Activated CD8-positive, alpha-beta memory T cell treated with anti-CD3 and anti-CD28 coated beads for 4 hours (primary cell): Measurements from ENCODE around the gene CPPED1.

ENCODE experiments used
- DNase-seq, 2 donors: peaks; one replicate each; pipeline ENCODE4 v3.0.0-alpha.2; 2020; ENCODE audit warnings: low read depth in 2 of 2

CPPED1 gene

DNA sequence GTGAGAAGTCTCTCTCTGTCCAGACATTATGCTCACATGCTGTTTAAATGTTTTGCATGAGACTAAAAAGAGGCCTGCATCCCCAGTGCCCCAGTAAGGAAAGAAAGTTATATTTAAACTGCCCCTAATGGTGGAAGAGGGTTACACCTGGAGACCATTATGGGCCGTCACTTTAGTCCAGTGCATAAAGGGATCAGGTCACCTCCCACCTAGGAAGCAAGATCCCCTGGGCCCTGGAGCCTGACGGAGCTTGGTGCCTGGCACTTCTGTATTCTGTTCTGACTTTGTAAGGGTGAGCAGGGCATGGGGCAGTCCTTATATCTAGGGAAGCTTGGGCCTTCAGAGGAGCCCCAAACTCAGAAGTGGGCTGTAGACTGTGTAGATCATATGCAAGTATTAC is 67.9 kb downstream of the CPPED1 start:
- no peak for DNase-seq

DNA sequence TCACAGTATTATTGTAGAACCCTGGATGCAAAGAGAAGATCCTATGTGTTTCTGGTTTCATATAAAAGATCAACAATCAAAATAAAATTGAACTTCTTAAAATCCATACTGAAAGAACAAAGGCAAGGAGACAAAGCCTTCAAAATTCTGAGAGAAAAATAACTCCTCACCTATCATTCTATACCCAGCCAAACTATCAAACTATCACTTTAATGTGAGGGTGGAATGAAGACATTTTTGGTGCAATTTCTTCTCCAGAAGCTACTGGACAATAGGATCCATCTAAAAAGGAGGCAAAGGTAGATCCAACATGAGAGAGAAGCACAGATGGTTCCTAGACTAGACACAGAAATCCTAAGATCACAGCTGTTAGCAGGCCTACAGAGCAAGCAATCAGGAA is 71.1 kb downstream of the CPPED1 start:
- no peak for DNase-seq

DNA sequence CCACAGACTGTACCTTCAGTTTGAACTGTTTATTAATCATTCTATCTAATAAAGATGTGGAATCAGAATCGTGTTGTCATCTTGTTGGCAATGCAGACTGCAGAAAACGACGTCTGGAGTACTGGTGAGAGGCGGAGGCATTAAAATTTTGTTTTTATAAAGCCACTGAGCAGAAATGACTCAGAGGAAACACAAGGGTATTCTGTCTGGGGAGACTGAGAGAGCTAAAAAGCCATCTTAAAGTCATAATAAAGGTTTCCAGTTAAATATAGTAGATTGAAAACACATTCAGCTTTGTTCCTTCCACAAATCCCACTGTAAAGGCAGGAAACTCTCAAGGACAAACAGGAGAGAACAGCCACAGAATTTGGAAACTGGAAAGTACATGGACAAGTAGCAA is 74.2 kb downstream of the CPPED1 start:
- no peak for DNase-seq

DNA sequence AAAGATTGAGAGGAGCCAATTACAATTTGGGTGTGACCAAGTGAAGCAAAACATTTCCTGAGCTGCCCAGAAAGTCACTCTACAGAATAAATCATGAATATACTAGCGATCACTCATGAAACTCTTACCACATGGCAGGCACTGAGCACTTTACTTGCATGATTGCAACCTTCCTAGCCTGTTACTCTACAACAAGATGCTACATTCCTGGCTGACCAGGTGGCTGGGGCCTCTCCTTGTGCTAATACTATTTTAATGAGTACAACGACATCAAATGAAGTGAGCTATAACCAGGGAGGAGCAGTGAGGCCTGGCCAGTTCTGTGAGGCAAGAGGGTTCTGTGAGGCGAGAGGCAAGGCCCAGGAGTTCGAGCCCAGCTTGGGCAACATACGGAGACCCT is 75.2 kb downstream of the CPPED1 start:
- DNase-seq: no peak

DNA sequence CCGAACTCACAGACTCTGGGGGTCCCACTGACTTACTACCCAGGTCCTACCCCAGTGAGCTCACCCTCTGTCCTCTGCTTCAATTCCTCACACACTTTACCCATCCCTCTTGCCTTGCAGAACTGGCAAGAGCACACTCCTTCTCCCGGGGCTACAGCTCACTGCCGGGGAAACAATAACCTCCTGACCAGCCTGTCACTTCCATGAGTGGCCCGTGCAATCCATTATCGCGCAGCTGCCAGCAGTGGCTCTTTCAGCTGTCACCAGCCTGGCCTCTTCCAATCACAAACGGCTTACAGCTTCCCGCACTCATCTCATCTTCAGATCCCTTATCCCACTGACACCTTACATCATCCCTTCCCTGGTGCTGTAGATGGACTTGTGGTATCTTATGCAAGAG is 79.5 kb downstream of the CPPED1 start:
- DNase-seq: no peak

DNA sequence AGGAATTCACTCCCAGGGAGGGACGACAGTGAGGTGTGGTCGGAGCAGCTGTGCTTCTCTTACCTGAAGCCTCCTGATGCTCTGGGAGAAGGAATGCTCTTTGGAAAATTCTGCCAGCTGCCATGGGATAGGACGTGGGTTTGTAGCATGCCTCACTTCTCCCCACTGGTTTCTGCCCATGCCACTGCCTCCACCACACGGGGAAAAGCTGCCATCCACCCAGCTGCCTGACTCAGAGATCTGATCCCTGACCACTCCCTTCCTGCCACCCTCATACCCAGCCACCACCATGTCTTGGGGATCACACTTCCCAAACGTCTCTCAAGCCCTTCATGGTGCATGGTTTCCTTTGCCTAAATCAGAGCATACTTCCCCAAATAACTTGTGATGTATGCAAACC is 80.0 kb downstream of the CPPED1 start:
- DNase-seq: no peak

DNA sequence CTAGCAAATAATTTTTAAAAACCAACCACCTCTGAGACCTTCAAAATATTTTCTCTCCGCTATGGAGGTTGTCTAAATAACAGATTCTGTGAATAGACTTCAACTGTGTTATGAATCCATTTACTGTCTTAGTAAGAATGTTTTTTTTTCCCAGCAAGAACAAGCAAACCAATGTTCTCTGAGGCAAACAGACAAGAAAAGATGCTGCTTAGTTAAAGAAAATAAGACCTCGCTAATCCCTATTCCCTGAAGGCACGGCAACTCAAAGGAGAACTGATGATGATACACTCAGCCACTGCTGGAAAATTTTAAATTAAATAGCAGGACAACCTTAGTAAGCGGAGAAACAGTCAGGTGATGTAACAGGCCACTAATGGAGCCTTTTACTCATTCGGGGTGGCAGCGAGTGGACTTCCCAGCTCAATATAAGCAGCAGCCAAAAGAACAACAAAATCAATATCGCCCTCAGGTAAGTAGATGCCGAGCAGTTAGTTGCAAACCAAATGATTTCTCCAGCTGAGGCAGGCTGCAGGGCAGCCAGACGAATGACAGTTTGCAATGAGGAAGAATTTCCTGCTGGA is 81.8 kb downstream of the CPPED1 start:
- DNase-seq: no peak

DNA sequence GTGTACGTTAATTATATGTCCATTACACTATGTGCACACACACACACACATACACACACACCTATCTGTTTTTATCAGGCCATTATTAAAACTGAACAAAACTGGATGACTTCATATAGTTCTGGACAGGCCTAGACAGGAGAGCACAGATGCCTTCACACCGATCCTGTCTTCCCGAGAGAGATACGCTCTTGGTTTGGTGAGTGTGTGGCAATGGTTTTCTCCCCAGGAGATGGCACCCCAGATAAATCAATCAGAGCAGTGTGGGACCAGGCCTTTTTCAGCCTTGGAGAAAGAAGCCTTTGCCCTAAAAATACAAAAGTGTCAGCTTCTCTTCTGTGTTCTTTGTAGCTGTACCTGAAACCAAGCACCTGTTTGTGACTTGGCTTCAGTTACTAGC is 83.7 kb downstream of the CPPED1 start:
- DNase-seq: no peak

DNA sequence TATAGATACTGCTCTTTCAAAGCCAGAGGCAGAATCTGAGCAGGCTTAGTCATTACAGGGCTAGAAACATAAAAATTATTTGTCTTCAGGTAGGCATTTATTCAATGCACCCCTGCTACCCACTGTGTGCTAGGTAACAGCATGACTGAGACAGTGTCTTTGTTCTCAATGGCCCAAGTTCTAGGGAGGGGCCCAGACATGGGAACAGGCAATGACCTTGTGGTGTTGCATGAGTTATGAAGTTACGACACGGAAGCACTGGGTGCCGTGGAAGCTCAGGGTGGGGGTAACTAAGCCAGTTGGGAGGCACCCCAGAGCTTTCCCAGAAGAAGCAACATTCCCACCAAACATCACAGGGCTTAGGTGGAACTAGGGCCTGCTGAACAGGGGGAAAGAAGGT is 87.0 kb downstream of the CPPED1 start:
- DNase-seq: no peak

DNA sequence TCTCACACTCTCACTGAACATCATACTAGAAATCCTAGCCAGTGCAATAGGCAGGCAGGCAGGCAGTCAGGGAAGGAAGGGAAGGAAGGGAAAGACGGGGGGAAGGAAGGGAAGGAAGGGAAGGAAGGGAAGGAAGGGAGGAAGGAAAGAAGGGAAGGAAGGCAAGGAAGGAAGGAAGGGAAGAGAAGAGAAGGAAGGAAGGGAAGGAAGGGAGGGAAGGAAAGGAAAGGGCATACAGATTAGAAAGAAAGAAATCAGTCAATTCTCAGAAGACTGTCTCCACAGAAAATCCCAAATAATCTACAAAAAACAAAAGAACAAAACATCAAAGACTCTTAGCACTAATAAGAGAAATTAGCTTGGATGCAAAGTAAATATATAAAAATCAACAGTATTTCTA is 93.9 kb downstream of the CPPED1 start:
- no peak for DNase-seq

DNA sequence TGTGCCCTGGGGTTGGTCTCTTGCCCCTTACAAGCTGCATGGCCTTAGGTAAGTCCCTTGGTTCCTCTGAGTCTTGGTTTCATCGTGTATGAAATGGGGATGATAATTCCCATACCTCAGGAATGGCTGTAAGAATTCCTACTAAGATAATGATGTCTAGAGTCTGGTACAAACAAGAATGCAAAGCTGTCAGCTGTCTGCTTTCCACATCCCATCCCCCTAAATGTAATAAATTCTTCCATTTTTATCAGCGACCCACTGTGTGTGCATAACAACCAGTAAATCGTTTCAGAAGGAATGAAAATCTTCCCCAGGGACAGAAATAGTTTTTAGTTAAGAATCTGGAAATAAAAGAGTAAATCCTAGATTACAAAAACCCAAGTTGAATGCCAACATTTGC is 95.4 kb downstream of the CPPED1 start:
- DNase-seq: no peak

DNA sequence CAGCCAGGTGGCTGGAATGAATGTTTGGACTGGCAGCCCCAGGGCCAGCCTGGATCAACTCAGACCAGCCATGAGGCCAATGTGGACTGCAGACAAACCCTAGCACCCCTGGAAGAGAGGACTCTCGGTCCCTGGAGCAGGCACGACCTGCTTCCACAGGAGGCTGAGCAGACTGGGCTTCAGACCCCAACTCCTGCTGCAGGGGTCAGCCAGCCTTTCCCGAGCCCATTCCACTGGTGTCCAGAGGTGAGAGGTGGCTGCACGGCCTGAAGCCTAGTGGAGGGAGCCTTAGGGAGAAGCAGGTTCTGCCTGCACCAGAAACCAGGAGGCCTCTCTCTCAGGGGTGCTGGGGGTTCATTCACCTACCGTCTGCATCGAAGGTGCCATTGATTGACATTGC is 97.1 kb downstream of the CPPED1 start:
- no peak for DNase-seq

DNA sequence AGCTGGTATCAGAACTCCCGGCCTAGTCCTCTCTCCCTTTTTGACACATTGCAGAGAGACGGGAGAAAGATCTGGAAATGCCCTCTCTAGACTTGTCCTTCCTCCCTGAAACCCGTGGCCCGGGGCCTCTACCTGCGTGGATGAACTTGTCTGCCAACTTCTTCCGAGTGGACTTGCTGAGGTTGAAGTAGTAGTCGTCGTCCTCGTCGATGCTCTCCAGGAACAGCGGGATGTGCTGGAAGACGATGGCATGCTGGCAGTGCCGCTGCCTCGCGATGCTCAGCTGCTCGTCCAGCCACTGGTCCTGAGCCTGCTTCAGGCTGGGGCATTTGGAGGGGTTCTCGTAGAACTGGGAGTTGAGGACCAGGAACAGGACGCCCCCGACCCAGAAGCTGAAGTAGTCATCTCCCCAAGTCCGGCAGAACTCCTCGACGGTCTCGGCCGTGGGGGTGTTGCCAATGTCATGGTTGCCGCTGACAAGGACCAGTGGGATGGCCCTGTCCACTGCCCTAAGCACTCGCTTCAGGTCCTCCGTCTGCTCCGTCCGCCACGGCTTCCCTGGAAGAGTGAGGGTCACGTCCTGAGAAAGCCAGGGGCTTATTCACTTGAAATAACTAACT is 99.1 kb downstream of the CPPED1 start:
- no peak for DNase-seq

DNA sequence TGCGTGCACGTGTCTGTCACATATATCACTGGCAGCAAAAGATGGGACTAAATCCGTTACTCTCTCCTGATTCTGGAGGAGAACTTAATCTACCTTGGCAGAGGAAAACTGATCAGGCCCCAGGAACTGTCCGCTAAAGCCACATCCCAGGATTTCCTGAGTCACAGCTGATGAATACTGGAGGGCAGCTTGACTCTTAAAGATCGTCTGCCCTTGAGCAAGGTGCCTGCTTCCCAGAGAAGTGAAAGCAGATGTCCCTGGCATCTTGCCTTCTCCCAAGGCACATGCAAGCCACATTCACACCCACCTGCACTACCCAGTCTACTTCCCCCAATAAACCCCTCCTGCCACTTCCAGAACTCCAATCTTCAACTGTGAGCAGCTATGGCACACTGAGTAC is 99.8 kb downstream of the CPPED1 start:
- DNase-seq: no peak

DNA sequence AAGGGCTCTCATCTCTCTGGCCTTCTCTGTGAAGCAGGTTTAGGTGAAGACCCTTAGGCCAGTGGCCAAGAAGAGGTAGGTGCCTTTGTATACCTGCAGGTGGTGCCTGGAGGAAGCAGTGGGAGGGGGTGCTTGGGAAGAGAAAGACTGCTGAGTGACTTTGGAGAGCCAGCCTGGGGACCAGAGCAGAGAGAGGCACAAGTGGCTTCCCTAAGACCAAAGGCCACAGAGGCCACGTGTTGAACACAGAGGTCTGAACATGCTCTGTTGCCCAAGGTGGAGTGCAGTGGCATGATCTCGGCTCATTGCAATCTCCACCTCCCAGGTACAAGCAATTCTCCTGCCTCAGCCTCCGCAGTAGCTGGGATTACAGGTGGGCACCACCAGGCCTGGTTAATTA is 103.5 kb downstream of the CPPED1 start:
- DNase-seq: no peak

DNA sequence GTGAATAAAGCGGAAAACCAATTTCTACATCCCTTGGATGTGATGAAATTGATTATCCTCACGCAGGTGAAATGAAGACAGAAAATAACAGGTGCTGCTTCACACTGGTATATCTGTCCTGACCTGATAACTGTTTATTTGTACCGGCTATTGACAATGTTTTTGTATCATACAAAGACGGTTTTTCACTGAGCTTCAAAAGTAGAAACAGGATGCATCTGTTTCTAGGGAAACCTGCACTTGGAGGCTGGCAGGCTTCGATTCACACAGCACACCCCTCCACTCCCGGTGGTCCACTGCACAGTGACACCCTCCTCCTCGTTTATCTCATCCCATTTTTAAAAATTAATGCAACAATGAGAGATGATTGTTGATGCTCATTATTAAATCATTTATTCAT is 104.5 kb downstream of the CPPED1 start:
- no peak for DNase-seq

DNA sequence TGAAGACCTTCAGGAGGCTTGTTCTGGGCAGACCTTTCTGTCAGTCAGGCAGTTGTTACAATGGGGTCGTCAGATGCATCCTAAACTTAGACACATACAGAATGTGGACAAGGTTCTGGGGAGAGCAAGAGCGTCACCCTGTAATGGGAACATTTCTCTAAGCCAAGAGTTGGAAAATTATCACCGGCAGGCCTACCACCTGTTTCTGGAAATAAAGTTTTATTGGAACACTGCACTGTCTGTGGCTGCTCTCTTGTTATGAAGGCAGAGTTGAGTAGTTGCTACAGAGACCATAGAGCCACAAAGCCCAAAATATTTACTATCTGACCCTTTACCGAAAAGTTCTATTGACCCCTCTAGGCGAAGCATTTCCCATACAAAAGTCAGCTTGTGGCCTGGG is 106.2 kb downstream of the CPPED1 start:
- DNase-seq: no peak

DNA sequence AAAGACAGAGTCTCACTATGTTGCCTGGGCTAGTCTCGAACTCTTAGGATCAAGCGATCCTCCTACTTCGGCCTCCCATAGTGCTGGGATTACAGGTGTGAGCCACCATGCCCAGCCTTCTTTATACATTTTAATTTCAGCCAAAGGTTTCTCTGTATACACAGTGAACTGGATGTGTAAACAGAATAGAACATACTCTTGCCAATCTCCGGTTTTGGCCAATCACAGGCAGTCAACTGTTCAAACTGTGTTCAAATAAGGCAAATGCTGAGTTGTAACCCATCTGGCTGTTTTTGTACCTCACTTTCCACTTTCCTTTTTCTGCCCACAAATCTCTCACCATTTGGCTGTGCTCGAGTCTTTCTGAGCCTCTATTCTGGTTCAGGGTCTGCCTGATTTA is 108.2 kb downstream of the CPPED1 start:
- DNase-seq: no peak

DNA sequence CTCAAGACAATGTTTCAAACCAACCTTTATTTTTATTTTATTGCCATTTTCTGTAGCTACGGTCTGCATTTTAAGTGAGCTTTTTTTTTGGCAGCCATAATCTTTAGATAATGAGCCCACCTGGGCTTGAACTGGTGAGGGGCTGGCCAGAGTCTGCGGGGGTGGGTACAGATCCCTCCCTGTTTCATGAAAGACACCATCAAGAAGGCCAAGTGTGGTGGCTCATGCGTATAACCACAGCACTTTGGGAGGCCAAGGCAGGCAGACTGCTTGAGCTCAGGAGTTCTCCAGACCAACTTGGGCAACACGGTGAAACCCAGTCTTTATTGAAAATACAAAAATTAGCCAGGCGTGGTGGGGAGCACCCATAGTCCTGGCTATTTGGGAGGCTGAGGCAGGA is 113.7 kb downstream of the CPPED1 start:
- no peak for DNase-seq

DNA sequence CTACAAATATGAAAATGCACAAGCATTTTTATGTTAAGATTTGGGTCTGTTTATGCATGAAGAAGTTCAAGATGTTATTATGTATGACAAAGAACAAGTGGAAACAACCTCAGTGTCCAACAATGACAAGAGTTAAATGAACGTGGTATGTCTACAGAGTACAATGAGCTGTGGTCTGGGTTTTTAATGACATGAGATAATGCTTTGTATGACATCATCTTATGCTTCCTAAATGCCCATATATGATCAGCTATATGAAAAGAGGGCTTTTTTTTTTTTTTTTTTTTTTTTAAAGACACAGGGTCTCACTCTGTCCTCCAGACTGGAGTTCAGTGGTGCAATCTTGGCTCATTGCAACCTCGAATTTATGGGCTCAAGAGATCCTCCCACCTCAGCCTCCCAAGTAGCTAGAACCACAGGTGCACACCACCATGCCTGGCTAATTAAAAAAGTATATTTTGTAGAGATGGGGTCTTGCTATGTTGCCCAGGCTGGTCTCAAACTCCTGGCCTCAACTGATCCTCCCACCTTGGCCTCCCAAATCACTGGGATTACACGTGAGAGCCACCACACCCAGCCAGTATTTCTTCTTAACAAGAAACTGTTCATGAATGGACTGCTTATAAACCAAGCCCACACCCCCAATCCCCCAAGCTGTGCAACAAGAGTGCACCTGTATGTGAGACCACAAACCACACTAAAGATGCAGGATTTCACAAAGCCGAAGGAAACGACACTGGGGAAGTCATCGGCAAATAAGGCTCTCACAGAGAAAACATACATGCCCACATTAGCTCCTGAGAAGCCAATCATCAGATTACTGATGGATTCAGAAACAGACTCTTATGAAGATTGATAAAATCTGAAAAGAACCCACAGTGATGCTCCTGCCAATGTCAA is 114.5 kb downstream of the CPPED1 start:
- no peak for DNase-seq

DNA sequence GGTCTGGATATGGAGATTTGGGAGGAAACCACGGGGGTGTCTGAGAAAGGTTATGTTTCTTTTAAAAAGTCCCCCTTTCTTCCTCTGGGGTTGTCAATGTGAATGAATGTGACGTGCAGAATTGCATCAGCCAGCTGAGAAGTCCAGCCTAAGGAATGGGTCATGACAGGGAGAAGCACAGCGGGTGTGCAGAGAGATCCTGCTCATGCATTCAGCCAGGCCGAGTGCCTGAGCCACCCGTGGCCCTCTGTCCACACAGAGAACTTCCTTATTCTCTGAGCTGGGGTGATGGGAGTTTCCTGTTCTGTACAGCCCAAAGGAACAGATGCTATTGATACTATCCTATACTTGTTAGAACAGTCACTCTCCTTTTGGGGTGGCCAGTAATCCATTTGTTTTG is 117.9 kb downstream of the CPPED1 start:
- no peak for DNase-seq

DNA sequence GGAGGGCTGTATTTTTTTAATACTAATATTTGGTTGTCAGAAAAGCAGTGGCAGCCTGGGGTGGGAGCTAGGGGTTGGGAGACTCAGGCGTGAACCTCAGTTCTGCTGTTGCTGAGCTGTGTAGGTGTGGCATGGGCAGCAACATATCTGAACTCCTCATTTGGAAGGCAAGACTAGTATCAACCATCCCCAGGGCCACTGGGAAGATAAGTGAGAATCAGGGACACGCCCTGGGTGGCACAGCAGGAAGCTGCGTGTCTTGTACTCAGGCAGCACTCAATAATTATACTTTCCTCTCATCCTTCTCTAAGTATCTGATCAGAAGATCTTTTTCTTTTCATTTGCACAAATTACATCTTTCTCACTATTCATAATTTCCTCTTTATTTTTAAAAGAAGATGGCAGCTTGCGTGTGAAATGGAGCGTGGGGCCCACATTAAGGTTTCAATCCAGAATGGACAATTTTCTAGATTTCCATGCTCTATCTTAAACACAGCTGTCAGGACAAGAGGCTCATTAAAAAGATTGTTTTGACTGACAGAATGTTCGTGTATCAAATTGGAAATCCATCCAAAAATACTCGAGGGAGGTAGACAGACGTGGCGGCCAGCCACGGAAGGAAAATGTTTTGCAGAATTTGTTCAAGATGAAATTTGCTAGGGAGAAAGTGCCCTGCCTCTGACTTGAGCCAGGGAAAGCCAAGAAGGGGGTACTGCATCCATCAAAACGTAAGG is 121.1 kb downstream of the CPPED1 start:
- no peak for DNase-seq

DNA sequence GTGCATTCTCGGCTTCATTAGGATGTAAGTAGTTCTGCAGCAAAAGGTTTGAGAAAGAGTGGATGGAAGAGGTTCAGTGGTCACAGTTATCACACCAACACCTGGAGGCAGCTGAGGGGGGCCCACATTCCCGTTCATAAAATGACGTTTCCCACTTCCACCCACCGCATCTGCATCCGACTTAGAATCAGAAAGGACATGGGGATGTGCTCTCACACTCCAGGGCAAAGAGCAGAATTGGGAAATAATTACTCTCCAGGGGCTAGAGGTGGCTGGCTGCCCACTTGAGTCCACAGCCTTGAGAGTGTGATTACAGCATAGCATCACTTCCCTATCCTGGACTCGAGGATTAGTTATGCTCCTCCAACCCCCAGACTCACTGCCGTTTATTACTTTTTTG is 122.0 kb downstream of the CPPED1 start:
- DNase-seq: no peak
